K562 (cell line): ENCODE results near the gene SEC14L5. TPM values are rescaled to one million over a fixed set of nuclear protein-coding genes. Genes with fewer than 3 reads are reported as not detected.

Source experiments
- ATAC-seq: fragments of 200-7000 bp; cut with Tn5 transposase; 3 replicates; pipeline ENCODE4 v1.9.1; 2020; ENCODE audit warnings: moderate library complexity
- BruUV-seq: library from RNA; stranded (reverse); fragments of 400-500 nt; replicated peaks from 2 replicates; lab custom pipeline; 2021; lab: Mats Ljungman, UMichigan
- CTCF ChIA-PET: fragments of 300-600 bp; formaldehyde crosslinking; extraction: SDS; loops from one replicate; lab custom pipeline; 2021; ENCODE audit warnings: low intra/inter-chr PET ratio; lab: Yijun Ruan, JAX
- POLR2A ChIA-PET: fragments of 300-600, 350-650 bp; sonication (Branson Sonifier 250); formaldehyde crosslinking; extraction: SDS; loops from one replicate; lab custom pipeline; 2021; ENCODE audit warnings: antibody characterized with exemption, inconsistent platforms; lab: Yijun Ruan, JAX
- DNase-seq, 4 experiments: peaks; one replicate each; pipeline versions ENCODE4 v3.0.0 to v3.0.0-alpha.2; 2011 to 2018; ENCODE audit warnings: low spot score in 3 of 4, mixed read lengths in 3 of 4; ENCODE audit errors: extremely low read depth in 1 of 4
- FAIRE-seq: peaks from 2 replicates; lab custom pipeline; 2011; peaks lifted over from hg19 to GRCh38; lab: Jason Lieb, UNC
- H2AFZ ChIP-seq: 2 replicates; pipeline ENCODE4 v1.6.0; 2011; ENCODE audit warnings: low read depth, low read length, control low read depth, inconsistent platforms
- H3K27ac ChIP-seq: fragments of 200-600 bp; 3 replicates; pipeline ENCODE4 v1.8.0; 2011; ENCODE audit warnings: low read depth, mild to moderate bottlenecking, control low read depth, inconsistent platforms, low read length, moderate library complexity, mixed read lengths; ENCODE audit errors: extremely low read depth
- H3K27me3 ChIP-seq, 2 experiments: fragments of 300-600 bp in 1 of 2; 2 replicates in 1 of 2; 3 replicates in 1 of 2; pipeline versions ENCODE4 v1.6.0 to v1.8.0; 2011; ENCODE audit warnings: inconsistent platforms in 2 of 2, low read length in 2 of 2, mild to moderate bottlenecking in 1 of 2, mixed read lengths in 1 of 2, moderate library complexity in 1 of 2; ENCODE audit not compliant: control insufficient read depth in 2 of 2, insufficient read depth in 2 of 2
- H3K36me3 ChIP-seq: fragments of 300-600 bp; 3 replicates; pipeline ENCODE4 v1.8.0; 2011; ENCODE audit warnings: mild to moderate bottlenecking, low read length, inconsistent platforms; ENCODE audit not compliant: control insufficient read depth, insufficient read depth
- H3K4me1 ChIP-seq, 2 experiments: fragments of 200-600 bp in 1 of 2; replicated peaks in 1 of 2; 2 replicates in 1 of 2; 3 replicates in 1 of 2; pipeline versions ENCODE4 v1.5.1 to v1.8.0; 2011; ENCODE audit warnings: inconsistent platforms in 2 of 2, low read length in 2 of 2, mild to moderate bottlenecking in 1 of 2, mixed read lengths in 1 of 2, moderate library complexity in 1 of 2; ENCODE audit not compliant: control insufficient read depth in 2 of 2, insufficient read depth in 2 of 2
- H3K4me2 ChIP-seq: 2 replicates; pipeline ENCODE4 v1.6.1; 2011; ENCODE audit warnings: low read length, control low read depth, inconsistent platforms, mixed read lengths; ENCODE audit not compliant: insufficient read depth
- H3K4me3 ChIP-seq: fragments of 200-600 bp; sonication (generic), shearing (Covaris generic); 2 replicates; pipeline ENCODE4 v1.5.1; 2016; ENCODE audit warnings: control low read depth, inconsistent platforms
- H3K79me2 ChIP-seq: fragments of 200-600 bp; 3 replicates; pipeline ENCODE4 v1.8.0; 2011; ENCODE audit warnings: low read length, inconsistent platforms; ENCODE audit not compliant: control insufficient read depth, insufficient read depth
- H3K9ac ChIP-seq, 2 experiments: 2 replicates each; pipeline versions ENCODE4 v1.6.0 to v1.6.1; 2011; ENCODE audit warnings: low read depth in 2 of 2, low read length in 2 of 2, control low read depth in 1 of 2, inconsistent platforms in 1 of 2, mild to moderate bottlenecking in 1 of 2, mixed read lengths in 1 of 2; ENCODE audit not compliant: insufficient read depth in 1 of 2
- H3K9me1 ChIP-seq: one replicate; pipeline ENCODE4 v1.6.0; 2011; ENCODE audit warnings: inconsistent platforms, mild to moderate bottlenecking, low read length, moderate library complexity; ENCODE audit not compliant: control insufficient read depth, insufficient read depth
- H3K9me3 ChIP-seq: replicated peaks from 2 replicates; pipeline ENCODE4 v1.5.1; 2011; ENCODE audit warnings: low read depth, low read length, inconsistent platforms; ENCODE audit not compliant: control insufficient read depth, insufficient read depth
- H4K20me1 ChIP-seq: replicated peaks from 2 replicates; pipeline ENCODE4 v1.6.1; 2011; ENCODE audit warnings: low read length, inconsistent platforms, mixed read lengths; ENCODE audit not compliant: control insufficient read depth, insufficient read depth
- KAT2B ChIP-seq: IDR thresholded peaks from one replicate; pipeline ENCODE4 v1.6.1; 2012; ENCODE audit warnings: low read depth, mild to moderate bottlenecking, control low read depth, inconsistent platforms, low read length, moderate library complexity
- WGBS: fragments of 100-300 bp; shearing (Covaris generic); methylation state at CpG from one replicate; pipeline ENCODE4 v1.1.6; 2016; ENCODE audit warnings: low coverage, mixed read lengths; ENCODE audit not compliant: insufficient coverage; ENCODE audit errors: missing lambda C conversion rate; 5-methylcytosine and 5-hydroxymethylcytosine counted together
- in situ Hi-C: fragments of 300-500 bp; cut with MboI; formaldehyde crosslinking; loops from 4 replicates; pipeline ENCODE4 v1.15.0; 2018; ENCODE audit warnings: inconsistent platforms, mixed read lengths
- intact Hi-C: fragments of 100-400 bp; cut with micrococcal nuclease; formaldehyde crosslinking; loops from 2 replicates; pipeline ENCODE4 v1.14.2; 2022
- polyA plus RNA-seq, 8 experiments: library from polyadenylated mRNA; depleted of rRNA in 4 of 8; stranded (reverse) in 5 of 8; unstranded in 3 of 8; fragments of >200 nt; fragmentation: Nextera tagmentation in 2 of 8; fragmentation: Illumina TruSeq in 1 of 8; extraction: Ambion mirVana in 2 of 8; extraction: Trizol in 1 of 8; gene quantifications; 2 replicates each; pipeline versions ENCODE4 v1.2.1 to v1.2.3, GENCODE V29; 2011 to 2014; ENCODE audit warnings: inconsistent platforms in 1 of 8, missing spikeins in 1 of 8
- total RNA-seq, 7 experiments: library from RNA; depleted of rRNA in 6 of 7; stranded (reverse); fragments of >200 nt in 6 of 7; fragmentation: Illumina TruSeq in 2 of 7; extraction: Trizol in 2 of 7; gene quantifications; 2 replicates each; pipeline versions ENCODE4 v1.2.1 to v1.2.3, GENCODE V29; 2011 to 2021; ENCODE audit warnings: low replicate concordance in 1 of 7
- TF ChIP-seq, protein P1 (sequence below), 2 experiments: fragments of 450-650 bp in 1 of 2; IDR thresholded peaks; 2 replicates each; pipeline ENCODE4 v1.6.1; 2011 to 2017; ENCODE audit warnings: low read depth in 2 of 2, antibody characterized with exemption in 1 of 2, borderline replicate concordance in 1 of 2, low read length in 1 of 2, mild to moderate bottlenecking in 1 of 2, mixed read lengths in 1 of 2; ENCODE audit not compliant: control insufficient read depth in 1 of 2

SEC14L5 gene
- total and polyA plus RNA-seq, 9 of the 15 experiments (the other 6 are each of a cell fraction or from before 2014, with no cell fraction given), result 0.11 TPM; not detected in 8

DNA sequence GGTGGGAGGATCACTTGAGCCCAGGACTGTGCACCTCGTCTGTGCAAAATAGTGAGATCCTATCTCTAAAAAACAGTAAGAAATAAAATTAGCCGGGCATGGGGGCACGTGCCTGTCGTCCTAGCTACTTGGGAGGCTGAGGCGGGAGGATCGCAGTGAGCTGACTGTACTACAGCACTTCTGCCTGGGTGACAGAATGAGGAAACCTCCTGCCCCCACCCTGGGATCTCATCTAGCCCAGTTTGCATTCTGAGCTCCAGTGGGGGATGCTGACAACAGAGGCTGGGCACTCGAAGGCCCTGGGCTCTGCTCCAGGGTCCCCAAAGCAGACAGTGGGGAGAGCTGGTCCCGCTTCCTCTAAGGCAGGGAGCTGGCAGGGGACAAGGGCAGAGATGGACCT lies 68.5 kb downstream of the SEC14L5 start:
- 43% methylated on average over 7 of the region's 8 CpGs for WGBS
- H4K20me1 ChIP-seq, result no peaks in the 10 kb centered on the region
- H2AFZ ChIP-seq, result no peak overlapping the region
- peaks cover 2 to 17% of the 10 kb centered on the region in 2 experiments; a peak in 3 of 5 replicates for H3K27me3 ChIP-seq
- no peak overlapping the region for H3K4me2 ChIP-seq
- FAIRE-seq (no peak), ATAC-seq (no peak), DNase-seq (no peak)
- CTCF ChIA-PET, result no interaction called here
- intact Hi-C loops, result no loop called here
- BruUV-seq, result no TSS peak
- no peaks in the 10 kb centered on the region for H3K79me2 ChIP-seq
- peaks cover 0 to 4% of the 10 kb centered on the region in 2 experiments; a peak in 1 of 5 replicates for H3K4me1 ChIP-seq
- H3K9me3 ChIP-seq, result no peaks in the 10 kb centered on the region
- H3K9me1 ChIP-seq, result no peaks in the 10 kb centered on the region
- no peak overlapping the region for H3K9ac ChIP-seq
- H3K27ac ChIP-seq, result no peak overlapping the region
- H3K4me3 ChIP-seq, result no peak overlapping the region
- in situ Hi-C loops, result no loop called here
- no peaks in the 10 kb centered on the region for H3K36me3 ChIP-seq
- POLR2A ChIA-PET, result interaction anchor here (1.4 kb wide), 1 partner anchor 8 kb away, joined by 5 read pairs; no protein-coding TSS in a partner anchor
- TF ChIP-seq KAT2B, result no peak
- TF ChIP-seq, protein P1, sequence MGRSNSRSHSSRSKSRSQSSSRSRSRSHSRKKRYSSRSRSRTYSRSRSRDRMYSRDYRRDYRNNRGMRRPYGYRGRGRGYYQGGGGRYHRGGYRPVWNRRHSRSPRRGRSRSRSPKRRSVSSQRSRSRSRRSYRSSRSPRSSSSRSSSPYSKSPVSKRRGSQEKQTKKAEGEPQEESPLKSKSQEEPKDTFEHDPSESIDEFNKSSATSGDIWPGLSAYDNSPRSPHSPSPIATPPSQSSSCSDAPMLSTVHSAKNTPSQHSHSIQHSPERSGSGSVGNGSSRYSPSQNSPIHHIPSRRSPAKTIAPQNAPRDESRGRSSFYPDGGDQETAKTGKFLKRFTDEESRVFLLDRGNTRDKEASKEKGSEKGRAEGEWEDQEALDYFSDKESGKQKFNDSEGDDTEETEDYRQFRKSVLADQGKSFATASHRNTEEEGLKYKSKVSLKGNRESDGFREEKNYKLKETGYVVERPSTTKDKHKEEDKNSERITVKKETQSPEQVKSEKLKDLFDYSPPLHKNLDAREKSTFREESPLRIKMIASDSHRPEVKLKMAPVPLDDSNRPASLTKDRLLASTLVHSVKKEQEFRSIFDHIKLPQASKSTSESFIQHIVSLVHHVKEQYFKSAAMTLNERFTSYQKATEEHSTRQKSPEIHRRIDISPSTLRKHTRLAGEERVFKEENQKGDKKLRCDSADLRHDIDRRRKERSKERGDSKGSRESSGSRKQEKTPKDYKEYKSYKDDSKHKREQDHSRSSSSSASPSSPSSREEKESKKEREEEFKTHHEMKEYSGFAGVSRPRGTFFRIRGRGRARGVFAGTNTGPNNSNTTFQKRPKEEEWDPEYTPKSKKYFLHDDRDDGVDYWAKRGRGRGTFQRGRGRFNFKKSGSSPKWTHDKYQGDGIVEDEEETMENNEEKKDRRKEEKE (IDR thresholded peaks at IDR 0.05; ENCODE audit: borderline replicate concordance in 1 of 2, control insufficient read depth in 1 of 2, low read depth in 2 of 2, low read length in 1 of 2), result no peak
